ENCODE measurements around the gene BNIP5. TPM values are rescaled to one million over a fixed set of nuclear protein-coding genes. Genes with fewer than 3 reads are reported as not detected.

BNIP5 gene
- total RNA-seq, 2 donors from 2014 or later = not detected

DNA sequence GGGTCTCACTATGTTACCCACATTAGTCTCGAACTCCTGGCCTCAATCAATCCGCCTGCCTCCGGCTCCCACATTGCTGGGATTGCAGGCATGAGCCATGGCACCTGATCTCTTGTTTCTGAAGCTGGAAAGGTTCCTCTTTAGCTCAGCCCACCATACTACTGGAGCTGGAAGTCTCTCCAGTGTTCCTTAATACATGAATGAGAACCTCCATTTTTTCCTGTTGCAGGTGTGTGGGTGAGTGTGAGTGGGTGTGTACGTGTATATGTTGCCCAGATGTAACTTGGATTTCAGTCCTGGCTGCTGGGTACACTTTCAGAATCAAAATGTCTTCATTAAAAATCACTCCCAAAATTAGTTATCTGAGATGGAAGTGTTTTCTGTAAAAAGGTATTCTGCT is 55.7 kb downstream of the BNIP5 start:
- H3K9ac ChIP-seq (ENCODE audit: extremely low read depth, low read length, poor library complexity, severe bottlenecking) = no peak overlapping the region
- no peak overlapping the region for H3K4me3 ChIP-seq (ENCODE audit: low read length)
- TF ChIP-seq, protein P1, sequence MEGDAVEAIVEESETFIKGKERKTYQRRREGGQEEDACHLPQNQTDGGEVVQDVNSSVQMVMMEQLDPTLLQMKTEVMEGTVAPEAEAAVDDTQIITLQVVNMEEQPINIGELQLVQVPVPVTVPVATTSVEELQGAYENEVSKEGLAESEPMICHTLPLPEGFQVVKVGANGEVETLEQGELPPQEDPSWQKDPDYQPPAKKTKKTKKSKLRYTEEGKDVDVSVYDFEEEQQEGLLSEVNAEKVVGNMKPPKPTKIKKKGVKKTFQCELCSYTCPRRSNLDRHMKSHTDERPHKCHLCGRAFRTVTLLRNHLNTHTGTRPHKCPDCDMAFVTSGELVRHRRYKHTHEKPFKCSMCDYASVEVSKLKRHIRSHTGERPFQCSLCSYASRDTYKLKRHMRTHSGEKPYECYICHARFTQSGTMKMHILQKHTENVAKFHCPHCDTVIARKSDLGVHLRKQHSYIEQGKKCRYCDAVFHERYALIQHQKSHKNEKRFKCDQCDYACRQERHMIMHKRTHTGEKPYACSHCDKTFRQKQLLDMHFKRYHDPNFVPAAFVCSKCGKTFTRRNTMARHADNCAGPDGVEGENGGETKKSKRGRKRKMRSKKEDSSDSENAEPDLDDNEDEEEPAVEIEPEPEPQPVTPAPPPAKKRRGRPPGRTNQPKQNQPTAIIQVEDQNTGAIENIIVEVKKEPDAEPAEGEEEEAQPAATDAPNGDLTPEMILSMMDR (conservative IDR thresholded peaks at IDR 0.05) = no peak
- Mint-ChIP-seq H3K9me3 (no peaks in the 10 kb centered on the region), H3K4me3 (no peak overlapping the region), H3K36me3 (ENCODE audit: low read depth) (no peaks in the 10 kb centered on the region), H3K27ac (no peak overlapping the region), H3K27me3 (ENCODE audit: insufficient read depth) (peaks cover 9% of the 10 kb centered on the region), H3K4me1 (peaks cover 6% of the 10 kb centered on the region)
- H3K27me3 ChIP-seq (ENCODE audit: control insufficient read depth, insufficient read depth, low read length, poor library complexity, severe bottlenecking) = no peaks in the 10 kb centered on the region
- H3K36me3 ChIP-seq (ENCODE audit: control insufficient read depth, insufficient read depth, low read length) = no peaks in the 10 kb centered on the region
- H3K4me1 ChIP-seq (ENCODE audit: control insufficient read depth, insufficient read depth, low read length) = peaks cover 3% of the 10 kb centered on the region
- H3K27ac ChIP-seq (ENCODE audit: low read depth, low read length) = no peak overlapping the region
- no peaks in the 10 kb centered on the region for H3K9me3 ChIP-seq (ENCODE audit: control insufficient read depth, low read length)
- DNase-seq = no peak
- WGBS, 2 experiments (ENCODE audit: insufficient coverage in 1 of 2, insufficient read length in 1 of 2) = 86 to 96% methylated on average over 3 to 4 of the region's 4 CpGs

DNA sequence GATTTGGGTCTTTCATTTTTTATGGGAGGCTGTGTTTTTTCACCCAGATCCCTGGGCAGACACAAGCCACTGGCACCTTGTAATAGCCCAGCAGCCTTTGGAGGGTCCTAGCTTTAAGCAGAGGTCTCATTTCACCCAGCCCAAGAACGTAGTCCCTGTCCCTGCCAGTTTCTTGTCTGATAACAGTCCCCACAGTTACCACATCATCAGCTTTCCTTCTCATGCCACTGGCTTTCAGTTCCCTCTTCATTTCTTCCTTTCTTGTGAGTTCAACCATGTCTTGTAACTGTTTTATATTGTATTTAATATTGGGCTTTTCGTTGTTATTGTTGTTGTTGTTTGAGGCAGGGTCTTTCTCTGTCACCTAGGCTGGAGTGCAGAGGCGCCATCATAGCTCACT is 56.2 kb downstream of the BNIP5 start:
- Histone ChIP-seq H3K4me3 (ENCODE audit: low read length) (no peak overlapping the region), H3K36me3 (ENCODE audit: control insufficient read depth, insufficient read depth, low read length) (no peaks in the 10 kb centered on the region), H3K9me3 (ENCODE audit: control insufficient read depth, low read length) (no peaks in the 10 kb centered on the region), H3K27me3 (ENCODE audit: control insufficient read depth, insufficient read depth, low read length, poor library complexity, severe bottlenecking) (no peaks in the 10 kb centered on the region), H3K4me1 (ENCODE audit: control insufficient read depth, insufficient read depth, low read length) (peaks cover 3% of the 10 kb centered on the region), H3K27ac (ENCODE audit: low read depth, low read length) (no peak overlapping the region), H3K9ac (ENCODE audit: extremely low read depth, low read length, poor library complexity, severe bottlenecking) (no peak overlapping the region)
- Mint-ChIP-seq H3K27me3 (ENCODE audit: insufficient read depth) (peaks cover 9% of the 10 kb centered on the region), H3K4me3 (no peak overlapping the region), H3K27ac (no peak overlapping the region), H3K36me3 (ENCODE audit: low read depth) (no peaks in the 10 kb centered on the region), H3K9me3 (no peaks in the 10 kb centered on the region), H3K4me1 (peaks cover 6% of the 10 kb centered on the region)
- TF ChIP-seq, protein P1 (conservative IDR thresholded peaks at IDR 0.05) = no peak
- no peak for DNase-seq
- WGBS, 2 experiments (ENCODE audit: insufficient coverage in 1 of 2, insufficient read length in 1 of 2) = 75 to 93% methylated on average over 2 to 3 of the region's 3 CpGs

DNA sequence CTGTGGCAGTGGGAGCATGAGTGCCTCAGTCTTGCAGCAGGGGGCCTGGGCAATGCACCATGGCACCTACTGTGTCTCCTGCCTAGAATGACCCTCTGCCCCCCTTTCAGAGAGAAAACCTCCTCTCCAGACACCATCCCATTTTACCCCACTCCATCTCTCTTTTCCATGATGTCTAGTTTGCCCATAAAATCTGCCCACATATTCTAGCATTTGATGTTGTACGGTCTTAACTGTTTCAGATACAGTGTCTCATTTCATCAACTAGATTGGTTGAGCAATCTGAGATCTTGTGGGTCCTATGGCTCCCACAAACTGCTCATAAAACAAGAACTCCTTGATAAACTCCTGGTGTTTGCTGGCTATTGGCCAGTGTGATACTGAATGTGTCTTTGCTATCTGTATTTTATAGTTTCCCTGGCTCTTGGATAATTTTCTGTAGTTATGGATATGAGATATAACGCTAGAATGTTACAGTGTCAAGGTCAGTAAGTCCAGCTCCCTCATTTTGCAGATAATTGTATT is 58.7 kb downstream of the BNIP5 start:
- Histone ChIP-seq H3K27me3 (ENCODE audit: control insufficient read depth, insufficient read depth, low read length, poor library complexity, severe bottlenecking) (no peaks in the 10 kb centered on the region), H3K36me3 (ENCODE audit: control insufficient read depth, insufficient read depth, low read length) (no peaks in the 10 kb centered on the region), H3K4me1 (ENCODE audit: control insufficient read depth, insufficient read depth, low read length) (no peaks in the 10 kb centered on the region), H3K27ac (ENCODE audit: low read depth, low read length) (no peak overlapping the region), H3K9ac (ENCODE audit: extremely low read depth, low read length, poor library complexity, severe bottlenecking) (no peak overlapping the region), H3K9me3 (ENCODE audit: control insufficient read depth, low read length) (no peaks in the 10 kb centered on the region), H3K4me3 (ENCODE audit: low read length) (no peak overlapping the region)
- 81 to 96% methylated on average over 2 of the region's 2 CpGs for WGBS, 2 experiments (ENCODE audit: insufficient coverage in 1 of 2, insufficient read length in 1 of 2)
- no peak for DNase-seq
- Mint-ChIP-seq H3K36me3 (ENCODE audit: low read depth) (no peaks in the 10 kb centered on the region), H3K27ac (no peak overlapping the region), H3K9me3 (no peaks in the 10 kb centered on the region), H3K27me3 (ENCODE audit: insufficient read depth) (peaks cover 12% of the 10 kb centered on the region), H3K4me1 (peaks cover 6% of the 10 kb centered on the region), H3K4me3 (no peak overlapping the region)
- TF ChIP-seq, protein P1 (conservative IDR thresholded peaks at IDR 0.05) = no peak

All from endodermal cell (in vitro differentiated cells).